Hepatocyte (in vitro differentiated cells): ENCODE results near the gene HOXD13. TPM values are rescaled to one million over a fixed set of nuclear protein-coding genes. Genes with fewer than 3 reads are reported as not detected.

Source experiments
- DNase-seq: peaks from one replicate; pipeline ENCODE4 v3.0.0-alpha.2; 2016; ENCODE audit warnings: low spot score
- H2AFZ ChIP-seq: fragments of 200-600 bp; sonication (generic); 2 replicates; pipeline ENCODE4 v1.6.0; 2016; ENCODE audit warnings: antibody characterized with exemption, mild to moderate bottlenecking
- H3K27ac ChIP-seq: fragments of 200-600 bp; sonication (generic); 2 replicates; pipeline ENCODE4 v1.5.1; 2016; ENCODE audit warnings: mild to moderate bottlenecking
- H3K27me3 ChIP-seq: fragments of 200-600 bp; sonication (generic); 2 replicates; pipeline ENCODE4 v1.6.1; 2016
- H3K36me3 ChIP-seq: fragments of 200-600 bp; sonication (generic); replicated peaks from 2 replicates; pipeline ENCODE4 v1.5.1; 2016; ENCODE audit warnings: low read depth; ENCODE audit not compliant: insufficient read depth
- H3K4me1 ChIP-seq: fragments of 200-600 bp; sonication (generic); 2 replicates; pipeline ENCODE4 v1.5.1; 2016; ENCODE audit warnings: mild to moderate bottlenecking, moderate library complexity; ENCODE audit not compliant: insufficient read depth
- H3K4me2 ChIP-seq: fragments of 200-600 bp; sonication (generic); 2 replicates; pipeline ENCODE4 v1.6.0; 2016
- H3K4me3 ChIP-seq: fragments of 200-600 bp; sonication (generic); 2 replicates; pipeline ENCODE4 v1.5.1; 2016; ENCODE audit warnings: mild to moderate bottlenecking
- H3K79me2 ChIP-seq: fragments of 200-600 bp; sonication (generic); 2 replicates; pipeline ENCODE4 v1.6.0; 2017; ENCODE audit warnings: mild to moderate bottlenecking
- H3K9me2 ChIP-seq: fragments of 200-600 bp; sonication (generic); replicated peaks from 2 replicates; pipeline ENCODE4 v1.6.0; 2017; ENCODE audit warnings: mild to moderate bottlenecking; ENCODE audit not compliant: insufficient read depth
- H3K9me3 ChIP-seq: fragments of 200-600 bp; sonication (generic); 2 replicates; pipeline ENCODE4 v1.5.1; 2016; ENCODE audit warnings: low read depth, mild to moderate bottlenecking
- H4K20me1 ChIP-seq: fragments of 200-600 bp; sonication (generic); 2 replicates; pipeline ENCODE4 v1.6.0; 2016; ENCODE audit warnings: mild to moderate bottlenecking; ENCODE audit not compliant: insufficient read depth, poor library complexity, severe bottlenecking
- CTCF ChIP-seq: fragments of 200-600 bp; sonication (generic); IDR thresholded peaks from 2 replicates; pipeline ENCODE4 v1.5.1; 2016; ENCODE audit warnings: antibody characterized with exemption, mild to moderate bottlenecking; ENCODE audit not compliant: poor library complexity
- EZH2 ChIP-seq: fragments of 200-600 bp; sonication (generic); IDR thresholded peaks from 2 replicates; pipeline ENCODE4 v1.6.1; 2016; ENCODE audit warnings: antibody characterized with exemption, mild to moderate bottlenecking, borderline replicate concordance
- EZH2phosphoT487 ChIP-seq: fragments of 200-600 bp; sonication (generic); IDR thresholded peaks from one replicate; pipeline ENCODE4 v1.6.1; 2018; ENCODE audit warnings: antibody characterized with exemption, mild to moderate bottlenecking, low read depth, moderate library complexity; ENCODE audit not compliant: unreplicated experiment, severe bottlenecking
- WGBS: methylation state at CpG from one replicate; pipeline ENCODE4 v1.1.6; 2016; ENCODE audit warnings: low lambda C conversion rate; ENCODE audit errors: missing lambda C conversion rate; 5-methylcytosine and 5-hydroxymethylcytosine counted together
- polyA plus RNA-seq: library from polyadenylated mRNA; unstranded; fragments of >200 nt; fragmentation: Nextera tagmentation; extraction: Ambion mirVana; gene quantifications from 2 replicates; pipeline ENCODE4 v1.2.1, GENCODE V29; 2016
- total RNA-seq: library from RNA; depleted of rRNA; stranded (reverse); fragments of >200 nt; gene quantifications from 2 replicates; pipeline ENCODE4 v1.2.3, GENCODE V29; 2014

HOXD13 gene
- total and polyA plus RNA-seq, 2 experiments from 2014 or later = 24.7 to 37.2 TPM

GRCh38 chr2:176082525-176082823, 10.0 kb upstream of the HOXD13 start:
- Histone ChIP-seq H3K9me3 (no peaks in the 10 kb centered on the region), H4K20me1 (no peaks in the 10 kb centered on the region), H3K27me3 (peaks cover 92% of the 10 kb centered on the region), H3K4me3 (peak overlapping the region; percentile 53), H3K4me1 (peaks cover 9% of the 10 kb centered on the region), H2AFZ (peak overlapping the region; percentile 26), H3K27ac (peak overlapping the region; percentile 88), H3K4me2 (peak overlapping the region; percentile 84), H3K79me2 (peaks cover 47% of the 10 kb centered on the region), H3K36me3 (no peaks in the 10 kb centered on the region), H3K9me2 (no peaks in the 10 kb centered on the region)
- 5% methylated on average over 10 of the region's 10 CpGs for WGBS
- no peak for TF ChIP-seq CTCF
- peak; percentile 85 for TF ChIP-seq EZH2
- TF ChIP-seq EZH2phosphoT487 = no peak
- DNase-seq = no peak

- Histone ChIP-seq H3K9me2 (no peaks in the 10 kb centered on the region), H4K20me1 (no peaks in the 10 kb centered on the region), H3K9me3 (no peaks in the 10 kb centered on the region), H3K4me1 (peaks cover 15% of the 10 kb centered on the region), H3K27me3 (peaks cover 95% of the 10 kb centered on the region), H3K27ac (peak overlapping the region; percentile 88), H2AFZ (peak overlapping the region; percentile 26), H3K4me2 (peak overlapping the region; percentile 84), H3K36me3 (no peaks in the 10 kb centered on the region), H3K4me3 (peak overlapping the region; percentile 53), H3K79me2 (peaks cover 49% of the 10 kb centered on the region)
- WGBS = 2% methylated on average over 63 of the region's 66 CpGs
- TF ChIP-seq EZH2 = peak; percentile 73
- no peak for TF ChIP-seq EZH2phosphoT487
- DNase-seq = no peak
These were observed 9.4 kb upstream of the HOXD13 start for GRCh38 chr2:176082824-176083751.

- Histone ChIP-seq H3K36me3 (no peaks in the 10 kb centered on the region), H3K79me2 (peaks cover 45% of the 10 kb centered on the region), H4K20me1 (no peaks in the 10 kb centered on the region), H3K27me3 (peaks cover 95% of the 10 kb centered on the region), H2AFZ (peak within 1 kb of the TSS; percentile 26), H3K4me2 (peak within 1 kb of the TSS; percentile 84), H3K9me3 (no peaks in the 10 kb centered on the region), H3K9me2 (no peaks in the 10 kb centered on the region), H3K27ac (peak within 1 kb of the TSS; percentile 88), H3K4me1 (peaks cover 16% of the 10 kb centered on the region), H3K4me3 (peak within 1 kb of the TSS; percentile 53)
- no peak for TF ChIP-seq CTCF
- no peak for TF ChIP-seq EZH2
- TF ChIP-seq EZH2phosphoT487 = no peak
- no peak for DNase-seq
- WGBS = 6% methylated on average over 27 of the region's 27 CpGs
These were observed 8.7 kb upstream of the HOXD13 start, which contains the start of gene EVX2 for GRCh38 chr2:176083796-176084261. TSS of gene EVX2 (minus strand) at chr2:176083962. CDS start at chr2:176083776, 186 bp downstream.

GRCh38 chr2:176084611-176085119, 7.9 kb upstream of the HOXD13 start:
- Histone ChIP-seq H3K36me3 (no peaks in the 10 kb centered on the region), H3K4me3 (peak overlapping the region; percentile 51), H3K79me2 (peaks cover 50% of the 10 kb centered on the region), H3K9me3 (no peaks in the 10 kb centered on the region), H3K4me1 (peaks cover 11% of the 10 kb centered on the region), H4K20me1 (no peaks in the 10 kb centered on the region), H3K4me2 (peak overlapping the region; percentile 84), H3K27ac (peak overlapping the region; percentile 88), H3K27me3 (peaks cover 95% of the 10 kb centered on the region), H3K9me2 (no peaks in the 10 kb centered on the region), H2AFZ (peak overlapping the region; percentile 22)
- 2% methylated on average over 25 of the region's 26 CpGs for whole genome bisulfite sequencing
- TF ChIP-seq CTCF (no peak), EZH2 (peak; percentile 80), EZH2phosphoT487 (peak; percentile 68)
- DNase-seq = no peak
